K562 (cell line): ENCODE data around the gene CCR5AS.

Source experiments
- CBFB ChIP-seq: sonication (generic); formaldehyde crosslinking; IDR thresholded peaks from 2 replicates; pipeline ENCODE4 v1.4.0; 2020; ENCODE audit warnings: mild to moderate bottlenecking, missing genetic modification reagents
- CBX3 ChIP-seq, 2 experiments: IDR thresholded peaks; 1 replicate in 1 of 2; 2 replicates in 1 of 2; pipeline ENCODE4 v1.6.1; 2012; ENCODE audit warnings: inconsistent platforms in 2 of 2, low read length in 2 of 2, borderline replicate concordance in 1 of 2, control low read depth in 1 of 2
- ETV6 ChIP-seq, 3 experiments: fragments of 150-350 bp in 1 of 3; sonication (generic) in 1 of 3; formaldehyde crosslinking in 1 of 3; IDR thresholded peaks; 2 replicates each; pipeline versions ENCODE4 v1.6.1 to v1.8.0; 2014 to 2022; ENCODE audit warnings: borderline replicate concordance in 2 of 3, low read depth in 2 of 3, antibody characterized with exemption in 1 of 3, low read length in 1 of 3, mild to moderate bottlenecking in 1 of 3, missing genetic modification reagents in 1 of 3
- FIP1L1 ChIP-seq: fragments of 200-400 bp; formaldehyde crosslinking; IDR thresholded peaks from 2 replicates; pipeline ENCODE4 v1.6.1; 2018; ENCODE audit warnings: mild to moderate bottlenecking, low read depth, low read length; ENCODE audit not compliant: poor library complexity, severe bottlenecking
- HMBOX1 ChIP-seq: sonication (generic); IDR thresholded peaks from 2 replicates; pipeline ENCODE4 v1.6.1; 2016
- KAT7 ChIP-seq: sonication (generic); formaldehyde crosslinking; IDR thresholded peaks from 2 replicates; pipeline ENCODE4 v1.8.0; 2022; ENCODE audit warnings: missing genetic modification reagents, mild to moderate bottlenecking, borderline replicate concordance
- MED1 ChIP-seq: sonication (generic); formaldehyde crosslinking; IDR thresholded peaks from 2 replicates; pipeline ENCODE4 v1.8.1; 2023; ENCODE audit warnings: missing genetic modification reagents, borderline replicate concordance
- MYBL2 ChIP-seq, 2 experiments: fragments of 450-650 bp in 1 of 2; sonication (generic) in 1 of 2; formaldehyde crosslinking in 1 of 2; IDR thresholded peaks; 2 replicates each; pipeline versions ENCODE4 v1.6.1 to v1.8.1; 2017 to 2022; ENCODE audit warnings: borderline replicate concordance in 1 of 2, inconsistent platforms in 1 of 2, low read depth in 1 of 2, mild to moderate bottlenecking in 1 of 2, missing genetic modification reagents in 1 of 2, moderate library complexity in 1 of 2
- MYNN ChIP-seq, 2 experiments: sonication (generic); formaldehyde crosslinking in 1 of 2; IDR thresholded peaks; 2 replicates each; pipeline versions ENCODE4 v1.5.0 to v1.6.1; 2016 to 2020; ENCODE audit warnings: antibody characterized with exemption in 1 of 2, missing genetic modification reagents in 1 of 2
- NCOA1 ChIP-seq: fragments of 450-650 bp; IDR thresholded peaks from 2 replicates; pipeline ENCODE4 v1.6.1; 2016; ENCODE audit warnings: low read depth
- NONO ChIP-seq, 2 experiments: fragments of 200-400 bp in 1 of 2; fragments of 450-650 bp in 1 of 2; formaldehyde crosslinking in 1 of 2; IDR thresholded peaks; 2 replicates each; pipeline ENCODE4 v1.6.1; 2017; ENCODE audit warnings: low read depth in 2 of 2, mild to moderate bottlenecking in 2 of 2, moderate library complexity in 2 of 2, low read length in 1 of 2
- SMARCA5 ChIP-seq: fragments of 450-650 bp; IDR thresholded peaks from 2 replicates; pipeline ENCODE4 v1.6.1; 2016
- XRCC3 ChIP-seq: fragments of 450-650 bp; IDR thresholded peaks from 2 replicates; pipeline ENCODE4 v1.6.1; 2017; ENCODE audit warnings: mild to moderate bottlenecking, moderate library complexity
- ZNF24 ChIP-seq: fragments of 450-650 bp; IDR thresholded peaks from 2 replicates; pipeline ENCODE4 v1.6.1; 2016
- ZNF318 ChIP-seq, 2 experiments: fragments of 450-650 bp; IDR thresholded peaks; 2 replicates each; pipeline ENCODE4 v1.6.1; 2016; ENCODE audit warnings: mild to moderate bottlenecking in 2 of 2, borderline replicate concordance in 1 of 2, low read depth in 1 of 2, moderate library complexity in 1 of 2
- TF ChIP-seq, protein P1 (sequence below): fragments of 450-650 bp; IDR thresholded peaks from one replicate; pipeline ENCODE4 v1.6.1; 2018; ENCODE audit warnings: mild to moderate bottlenecking, moderate library complexity; ENCODE audit not compliant: partially characterized antibody

Gene CCR5AS

DNA sequence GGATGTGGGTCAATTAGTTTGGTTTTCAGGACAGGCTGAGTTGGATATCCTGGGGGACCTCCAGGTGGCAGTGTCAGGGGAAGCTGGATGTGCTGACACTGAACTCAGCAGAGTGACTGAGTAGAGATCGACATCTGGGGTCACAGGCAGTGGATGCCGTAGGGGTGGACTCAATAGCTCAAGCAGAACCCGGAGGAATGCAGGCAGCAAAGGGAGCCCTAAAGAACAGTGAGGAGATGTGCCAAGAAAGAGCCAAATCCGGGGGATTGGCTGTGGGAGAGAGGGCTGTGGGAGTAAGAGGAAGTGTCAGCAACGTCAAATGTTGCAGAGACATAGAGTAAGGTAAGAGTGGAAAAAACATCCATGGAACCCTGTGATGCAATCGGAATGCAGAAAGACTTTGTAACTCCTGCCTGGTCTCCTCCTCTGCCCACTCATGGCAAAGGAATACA is 11.6 kb downstream of the CCR5AS start (continued):
- TF ChIP-seq, protein P1, sequence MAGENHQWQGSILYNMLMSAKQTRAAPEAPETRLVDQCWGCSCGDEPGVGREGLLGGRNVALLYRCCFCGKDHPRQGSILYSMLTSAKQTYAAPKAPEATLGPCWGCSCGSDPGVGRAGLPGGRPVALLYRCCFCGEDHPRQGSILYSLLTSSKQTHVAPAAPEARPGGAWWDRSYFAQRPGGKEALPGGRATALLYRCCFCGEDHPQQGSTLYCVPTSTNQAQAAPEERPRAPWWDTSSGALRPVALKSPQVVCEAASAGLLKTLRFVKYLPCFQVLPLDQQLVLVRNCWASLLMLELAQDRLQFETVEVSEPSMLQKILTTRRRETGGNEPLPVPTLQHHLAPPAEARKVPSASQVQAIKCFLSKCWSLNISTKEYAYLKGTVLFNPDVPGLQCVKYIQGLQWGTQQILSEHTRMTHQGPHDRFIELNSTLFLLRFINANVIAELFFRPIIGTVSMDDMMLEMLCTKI = no peak
- TF ChIP-seq CBX3 (IDR thresholded peaks at IDR 0.05; ENCODE audit: borderline replicate concordance in 1 of 2, low read length in 2 of 2) (no peak), MYNN (IDR thresholded peaks at IDR 0.05) (no peak), MYNN (CRISPR knock-in tag; IDR thresholded peaks at IDR 0.05) (no peak), ETV6 (IDR thresholded peaks at IDR 0.05; ENCODE audit: borderline replicate concordance in 1 of 2, low read depth in 2 of 2, low read length in 1 of 2) (no peak), ETV6 (CRISPR knock-in tag; IDR thresholded peaks at IDR 0.05; ENCODE audit: borderline replicate concordance) (no peak), HMBOX1 (no peak), NONO (IDR thresholded peaks at IDR 0.05; ENCODE audit: low read depth in 2 of 2, low read length in 1 of 2) (no peak), SMARCA5 (peak; percentile 68; the same call in 1 of the 2 replicates), KAT7 (CRISPR knock-in tag) (no peak), NCOA1 (no peak), MYBL2 (IDR thresholded peaks at IDR 0.05; ENCODE audit: low read depth) (no peak), MYBL2 (CRISPR knock-in tag; IDR thresholded peaks at IDR 0.05; ENCODE audit: borderline replicate concordance) (no peak), ZNF24 (no peak), FIP1L1 (no peak), ZNF318 (IDR thresholded peaks at IDR 0.05; ENCODE audit: borderline replicate concordance in 1 of 2, low read depth in 1 of 2) (no peak), MED1 (no peak), XRCC3 (no peak), CBFB (CRISPR knock-in tag) (no peak)
